Left lobe of liver (tissue), 2 donors: ENCODE results near the gene CCR7. TPM values are rescaled to one million over a fixed set of nuclear protein-coding genes. Genes with fewer than 3 reads are reported as not detected.
"Not testable (repeated sequence)": the region's sequence is repeated elsewhere in the genome, so short reads cannot be mapped to it uniquely, and the experiment has no call there.

Experiments
- ATAC-seq: fragments of 200-7000 bp; cut with Tn5 transposase; one replicate; pipeline ENCODE4 v1.9.1; 2020; ENCODE audit warnings: mild to moderate bottlenecking, moderate library complexity
- DNase-seq: peaks from one replicate; pipeline ENCODE4 v3.0.0-alpha.2; 2020; ENCODE audit warnings: low spot score
- total RNA-seq: library from RNA; stranded (reverse); gene quantifications from one replicate; pipeline ENCODE4 v1.2.1, GENCODE V29; 2021
- donor health status: DM: no; HTN: no; CAD: no; lungs with moderate emphysema.
- donor health status: DM: no; HTN: yes; CAD: no.

The CCR7 gene
- total RNA-seq, 1 donor from 2014 or later = 0.75 TPM

DNA sequence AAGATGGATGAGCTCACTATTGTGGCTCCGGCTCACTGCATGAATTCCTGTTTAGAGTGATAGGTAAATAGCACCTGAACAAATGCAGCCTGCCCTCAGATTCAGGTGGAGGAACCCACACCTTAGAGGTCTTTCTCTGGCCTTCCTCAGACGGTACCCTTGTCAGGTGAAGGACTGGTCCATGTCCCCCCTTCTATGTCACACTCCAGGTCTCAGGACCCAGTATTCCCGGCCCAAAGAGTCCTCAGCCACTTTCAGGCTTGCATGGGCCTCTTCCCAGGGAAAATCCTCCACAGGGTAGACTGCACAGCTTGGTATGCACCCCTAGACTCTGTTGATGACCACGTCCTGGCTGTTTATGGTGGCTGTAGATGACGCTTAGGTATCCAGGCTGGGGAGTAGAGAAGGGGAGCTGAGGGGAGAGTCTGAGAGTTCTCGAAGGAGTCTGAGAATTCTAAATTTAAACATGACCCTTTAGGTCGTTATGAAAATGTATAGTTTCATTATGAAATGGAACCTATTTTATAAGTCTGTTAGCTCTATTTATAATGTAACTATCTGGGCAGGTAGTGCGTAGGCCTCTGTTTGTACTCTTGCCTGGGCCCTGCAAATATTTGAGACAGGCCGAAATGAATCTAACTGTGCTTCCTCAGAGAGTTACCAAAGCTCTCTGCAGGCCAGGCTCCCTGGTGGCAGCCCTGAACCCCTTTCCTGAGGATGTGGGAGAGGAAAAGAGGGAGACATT lies 32.5 kb upstream of the CCR7 start:
- no peak for DNase-seq

DNA sequence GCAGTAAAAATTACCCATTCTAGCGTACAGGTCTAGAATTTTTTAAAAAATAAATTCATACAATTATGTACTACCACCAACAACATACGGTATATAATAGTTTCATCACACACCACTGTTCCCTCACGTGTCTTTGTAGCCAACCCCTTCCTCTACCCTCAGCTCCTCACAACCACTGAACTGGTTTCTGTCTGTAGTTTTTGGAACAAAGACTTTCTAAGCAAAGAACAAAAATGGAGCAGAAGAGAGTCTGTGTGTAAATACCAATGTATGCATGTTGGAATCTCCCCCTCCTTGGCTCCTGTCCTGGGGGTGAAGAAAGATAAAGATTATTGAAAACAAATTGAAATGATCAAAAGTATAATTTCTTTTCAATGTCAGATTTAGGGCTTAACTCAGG lies 31.9 kb upstream of the CCR7 start:
- ATAC-seq (no peak), DNase-seq (no peak)

More for the DNA sequence above, 32.5 kb upstream of the CCR7 start:
- peak; percentile 4 for ATAC-seq

DNA sequence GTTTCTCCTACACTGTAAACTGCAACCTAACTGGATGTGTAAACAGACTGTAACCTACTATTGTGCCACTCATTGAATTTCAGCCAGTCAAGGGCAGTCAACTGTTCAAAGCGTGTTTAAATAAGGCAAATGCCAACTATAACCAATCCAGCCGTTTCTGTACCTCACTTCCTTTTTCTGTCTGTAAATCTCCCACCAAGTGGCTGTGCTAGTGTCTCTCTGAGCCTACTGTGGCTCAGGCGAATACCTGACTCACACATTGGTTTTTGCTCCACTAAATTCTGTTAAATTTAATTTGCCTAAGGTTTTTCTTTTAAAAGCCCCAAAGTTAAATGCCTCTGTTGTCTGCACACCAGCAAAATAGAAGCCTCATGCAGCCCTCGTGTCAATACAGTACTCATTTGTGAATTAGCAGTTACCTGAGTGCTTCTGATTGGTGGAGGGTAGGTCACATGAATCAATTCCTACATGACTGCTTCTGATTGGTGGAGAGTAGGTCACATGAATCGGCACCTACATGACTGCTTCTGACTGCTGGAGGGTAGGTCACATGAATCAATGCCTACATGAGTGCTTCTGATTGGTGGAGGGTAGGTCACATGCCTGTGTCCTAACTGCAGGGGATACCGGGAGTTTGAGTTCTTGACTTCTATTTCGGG lies 31.1 kb upstream of the CCR7 start:
- ATAC-seq = peak; percentile 81

DNA sequence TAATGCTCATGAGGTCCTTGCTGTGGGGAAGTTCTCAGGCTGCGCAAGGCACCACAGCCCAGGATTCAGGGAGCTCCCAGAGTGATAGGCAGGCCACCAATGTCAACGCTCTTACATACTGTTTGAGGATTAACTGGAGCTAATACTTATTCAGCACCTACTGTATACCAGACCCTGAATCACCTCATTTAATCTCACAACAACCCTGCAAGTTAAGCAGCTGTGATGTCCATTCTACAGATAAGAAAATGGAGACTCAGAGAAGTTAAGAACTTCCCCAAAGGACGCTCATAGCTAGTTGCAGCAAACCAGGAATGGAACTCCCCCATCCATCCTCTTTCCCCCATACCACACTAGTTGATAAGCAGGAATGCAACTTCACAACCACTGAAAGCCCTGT lies 25.5 kb upstream of the CCR7 start:
- no peak for ATAC-seq
- DNase-seq = no peak

More for the DNA sequence above, 31.1 kb upstream of the CCR7 start:
- no peak for DNase-seq

DNA sequence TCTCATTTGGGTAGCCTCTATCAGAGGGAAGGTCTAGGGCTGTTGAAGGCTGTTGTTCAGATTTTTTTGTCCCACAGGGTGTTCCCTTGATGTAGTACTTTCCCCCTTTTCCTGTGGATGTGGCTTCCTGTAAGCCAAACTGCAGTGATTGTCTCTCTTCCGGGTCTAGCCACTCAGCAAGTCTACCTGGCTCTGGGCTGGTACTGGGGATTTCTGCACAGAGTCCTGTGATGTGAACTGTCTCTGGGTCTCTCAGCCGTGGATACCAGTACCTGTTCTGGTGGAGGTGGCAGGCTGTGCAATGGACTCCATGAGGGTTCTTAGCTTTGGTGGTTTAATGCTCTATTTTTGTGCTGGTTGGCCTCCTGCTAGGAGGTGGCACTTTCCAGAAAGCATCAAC lies 23.3 kb upstream of the CCR7 start:
- no peak for DNase-seq
- no peak for ATAC-seq

DNA sequence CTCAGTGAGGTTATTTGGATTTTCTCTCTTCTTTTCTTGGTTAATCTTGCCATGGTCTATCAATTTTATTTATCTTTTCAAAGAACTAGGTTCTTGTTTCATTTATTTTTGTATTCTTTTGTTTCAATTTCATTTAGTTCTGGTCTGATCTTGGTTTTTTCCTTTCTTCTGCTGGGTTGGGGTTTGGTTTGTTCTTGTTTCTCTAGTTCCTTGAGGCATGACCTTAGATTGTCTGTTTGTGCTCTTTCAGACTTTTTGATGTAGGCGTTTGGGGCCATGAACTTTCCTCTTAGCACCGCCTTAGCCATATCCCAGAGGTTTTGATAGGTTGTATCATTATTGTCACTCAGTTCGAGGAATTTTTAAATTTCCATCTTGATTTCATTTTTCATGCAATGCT lies 21.0 kb upstream of the CCR7 start:
- DNase-seq, ATAC-seq: not testable (repeated sequence)

DNA sequence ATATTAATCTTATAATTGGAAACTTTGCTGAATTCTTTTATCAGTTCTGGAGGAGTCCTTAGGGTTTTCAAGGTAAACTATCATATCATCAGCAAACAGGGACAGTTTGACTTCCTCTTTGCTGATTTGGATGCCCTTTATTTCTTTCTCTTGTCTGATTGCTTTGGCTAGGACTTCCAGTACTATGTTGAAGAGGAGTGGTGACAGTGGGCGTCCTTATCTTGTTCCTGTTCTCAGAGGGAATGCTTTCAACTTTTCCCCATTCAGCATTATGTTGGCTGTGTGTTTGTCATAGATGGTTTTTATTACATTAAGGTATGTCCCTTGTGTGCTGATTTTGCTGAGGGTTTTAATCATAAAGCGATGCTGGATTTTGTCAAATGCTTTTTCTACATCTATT lies 19.7 kb upstream of the CCR7 start:
- not testable (repeated sequence) for ATAC-seq

DNA sequence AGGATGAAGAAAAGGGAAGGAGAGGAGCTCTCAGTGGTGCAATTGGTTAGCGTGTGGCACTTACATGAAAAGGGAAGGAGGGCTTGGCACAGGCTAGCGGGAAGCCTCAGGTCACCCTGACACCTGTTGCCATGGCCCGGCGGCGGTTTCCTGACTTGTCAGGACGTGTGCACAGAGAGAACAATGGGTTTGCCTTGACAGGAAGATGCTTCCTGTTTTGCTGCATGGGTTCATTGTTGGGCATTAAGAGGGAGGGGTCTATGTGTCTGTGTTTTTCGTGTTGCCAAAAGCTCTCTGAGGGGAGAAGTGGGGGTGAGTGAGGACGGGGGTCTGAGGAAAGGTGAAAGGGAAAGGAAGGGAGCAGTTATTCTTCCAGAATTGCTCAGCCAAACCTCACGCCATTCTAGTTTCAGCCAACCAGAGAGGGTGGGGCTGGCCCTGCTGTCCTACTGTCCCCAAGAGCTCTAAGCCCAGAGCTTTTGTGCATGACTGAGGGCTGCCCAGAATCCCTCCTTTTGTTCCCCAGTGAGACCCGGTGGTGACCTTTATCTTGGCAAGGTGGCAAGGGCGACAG lies 17.1 kb upstream of the CCR7 start:
- ATAC-seq (peak; percentile 39), DNase-seq (no peak)

More for the DNA sequence above, 19.7 kb upstream of the CCR7 start:
- DNase-seq = not testable (repeated sequence)

DNA sequence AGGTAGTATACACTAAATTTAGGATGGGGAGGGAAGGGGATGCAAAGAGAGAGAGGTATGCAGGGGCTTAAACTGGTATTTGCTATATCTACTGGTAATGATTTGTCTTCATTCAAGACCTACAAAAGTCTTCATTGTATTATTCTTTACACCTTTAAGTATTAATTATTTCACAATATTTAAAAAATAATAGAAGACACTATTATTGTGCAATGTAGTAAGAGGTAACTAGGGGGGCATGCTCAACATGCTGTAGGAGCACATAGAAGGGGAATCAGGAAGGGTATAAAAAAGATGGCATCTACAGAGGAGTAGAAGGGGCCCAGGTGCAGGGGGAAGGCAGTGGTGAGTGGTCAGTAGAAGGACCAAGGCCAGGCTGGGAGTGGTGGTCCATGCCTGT lies 14.9 kb upstream of the CCR7 start:
- ATAC-seq = no peak
- DNase-seq = no peak

DNA sequence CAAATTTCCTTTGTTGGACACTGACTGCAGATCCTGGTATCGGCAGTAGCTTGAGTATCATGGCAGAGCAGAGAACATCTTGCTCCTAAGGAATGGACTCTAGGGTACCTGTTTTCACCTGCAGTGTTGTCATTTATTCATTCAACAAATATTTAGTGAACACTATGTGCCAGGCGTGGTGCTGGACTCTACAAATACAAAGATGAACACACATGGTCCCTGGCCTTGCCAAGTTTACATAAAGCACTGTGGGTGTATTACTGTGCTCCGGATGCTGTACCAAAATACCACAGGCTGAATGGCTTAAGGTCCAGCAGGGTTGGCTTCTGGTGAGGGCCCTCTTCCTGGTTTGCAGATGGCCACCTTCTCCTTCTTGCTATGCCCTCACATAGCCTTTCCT lies 14.2 kb upstream of the CCR7 start:
- DNase-seq (no peak), ATAC-seq (no peak)

DNA sequence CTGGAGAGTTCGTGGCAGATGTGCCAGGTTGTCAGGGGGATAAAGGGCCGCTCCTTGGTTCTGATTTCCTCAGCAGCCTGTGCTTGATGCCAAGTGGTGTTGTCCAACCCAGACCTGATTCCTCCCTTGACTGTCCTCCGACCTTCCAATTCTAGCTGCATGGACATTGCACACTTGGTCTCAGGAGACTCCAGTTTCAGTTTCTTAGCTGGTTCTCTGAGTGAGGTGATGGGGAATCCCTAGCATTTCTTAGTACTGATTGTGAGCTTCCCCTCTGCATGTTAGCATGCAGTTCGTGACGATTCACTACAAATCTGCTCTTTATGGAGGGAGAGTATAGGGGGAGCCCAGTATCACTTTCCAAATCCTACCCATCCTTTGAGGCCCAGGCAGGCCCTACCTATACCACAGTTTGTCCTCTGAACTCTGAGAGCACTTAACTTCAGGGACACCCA lies 12.4 kb upstream of the CCR7 start:
- ATAC-seq (no peak), DNase-seq (no peak)

DNA sequence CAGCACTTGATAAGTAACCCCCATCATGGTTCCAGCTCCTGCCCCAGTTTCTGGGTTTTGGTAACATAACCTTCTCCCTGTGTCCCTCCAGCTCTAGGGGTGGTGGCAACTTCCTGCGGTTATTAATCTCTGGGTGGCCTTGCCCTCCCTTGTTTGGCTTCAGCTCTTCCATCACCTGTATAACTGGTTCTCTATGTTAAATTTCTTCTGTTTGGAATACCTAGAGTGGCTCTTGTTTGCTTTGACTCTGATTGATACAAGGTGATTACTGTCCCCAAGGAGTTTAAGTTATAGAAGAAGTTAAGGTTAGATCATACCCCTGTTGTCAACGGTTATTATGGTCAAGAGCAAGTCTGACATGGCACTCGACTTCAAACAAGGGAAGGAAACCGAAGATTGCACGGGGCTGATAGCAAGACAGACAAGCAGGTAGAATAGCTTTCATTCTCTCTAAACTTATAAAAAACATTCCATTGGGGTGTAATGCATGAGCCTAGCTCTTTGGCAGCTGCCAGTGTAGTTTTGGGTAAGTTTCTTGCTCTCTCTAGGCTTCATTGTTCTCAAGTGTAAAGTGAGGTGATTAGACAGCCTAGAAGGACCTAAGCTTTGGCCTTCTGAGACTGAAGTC lies 11.0 kb upstream of the CCR7 start:
- DNase-seq (no peak), ATAC-seq (no peak)

DNA sequence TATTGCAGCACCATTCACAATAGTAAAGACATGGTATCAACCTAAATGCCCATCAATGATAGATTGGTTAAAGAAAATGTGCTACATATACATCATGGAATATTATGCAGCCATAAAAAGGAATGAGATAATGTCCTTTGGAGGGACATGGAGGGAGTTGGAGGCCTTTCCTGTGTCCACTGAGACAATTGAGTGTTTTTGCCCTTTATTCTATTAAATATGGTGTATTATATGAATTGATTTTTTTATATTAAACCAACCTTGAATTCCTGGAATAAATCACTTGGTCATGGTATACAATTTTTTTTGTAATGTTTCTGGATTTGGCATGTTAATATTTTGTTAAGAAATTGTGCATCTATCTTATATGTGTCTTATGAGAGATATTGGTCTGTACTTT lies 9.0 kb upstream of the CCR7 start:
- DNase-seq (no peak), ATAC-seq (no peak)

DNA sequence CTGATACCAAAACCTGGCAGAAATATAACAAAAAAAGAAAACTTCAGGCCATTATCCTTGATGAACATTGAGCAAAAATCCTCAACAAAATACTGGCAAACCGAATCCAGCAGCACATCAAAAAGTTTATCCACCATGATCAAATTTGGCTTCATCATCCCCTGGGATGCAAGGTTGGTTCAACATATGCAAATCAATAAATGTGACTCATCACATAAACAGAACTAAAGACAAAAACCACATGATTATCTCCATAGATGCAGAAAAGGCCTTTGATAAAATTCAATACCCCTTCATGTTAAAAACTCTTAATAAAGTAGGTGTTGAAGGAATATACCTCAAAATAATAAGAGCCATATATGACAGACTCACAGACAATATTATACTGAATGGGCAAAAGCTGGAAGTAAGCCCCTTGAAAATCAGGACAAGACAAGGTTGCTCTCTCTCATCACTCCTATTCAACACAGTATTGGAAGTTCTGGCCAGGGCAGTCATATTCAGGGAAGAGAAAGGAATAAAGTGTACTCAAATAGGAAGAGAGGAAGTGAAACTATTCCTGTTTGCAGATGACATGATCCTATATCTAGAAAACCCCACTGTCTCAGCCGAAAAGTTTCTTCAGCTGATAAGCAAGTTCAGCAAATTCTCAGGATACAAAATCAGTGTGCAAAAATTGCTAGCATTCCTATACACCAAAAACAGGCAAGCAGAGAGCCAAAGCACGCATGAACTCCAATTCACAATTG lies 7.1 kb upstream of the CCR7 start:
- not testable (repeated sequence) for DNase-seq, ATAC-seq

DNA sequence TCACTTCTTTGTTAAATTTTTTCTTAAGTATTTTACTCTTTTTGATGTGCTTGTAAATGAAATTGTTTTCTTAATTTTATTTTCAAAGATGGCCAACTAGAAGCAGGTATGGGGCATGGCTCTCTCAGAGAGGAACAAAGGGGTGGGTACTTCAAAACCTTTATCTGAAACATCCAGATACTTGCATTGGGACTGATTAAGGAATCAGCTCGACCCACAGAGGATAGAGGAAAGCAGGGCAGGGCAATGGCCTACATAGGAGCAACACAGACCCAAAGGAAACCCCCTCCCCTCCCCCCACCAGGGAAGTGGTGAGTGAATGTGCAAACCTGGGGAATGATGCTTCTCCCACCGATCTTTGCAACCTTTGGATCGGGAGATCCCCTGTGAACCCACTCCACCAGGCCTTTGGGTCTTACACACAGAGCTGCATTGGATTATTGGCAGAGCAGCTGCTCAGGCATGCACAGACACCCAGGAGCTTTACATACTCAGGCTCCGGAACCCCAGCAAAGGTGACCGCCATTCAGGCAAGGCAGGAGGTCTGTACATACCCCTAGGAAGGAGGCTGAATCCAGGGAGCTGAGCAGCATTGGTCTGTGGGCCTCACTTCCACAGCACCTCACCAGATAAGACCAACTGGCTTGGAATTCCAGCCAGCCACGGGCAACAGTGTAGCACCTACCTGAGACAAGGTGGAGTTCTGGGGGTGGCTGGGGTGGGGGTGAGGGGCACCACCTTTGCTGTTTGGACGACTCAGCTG lies 3.0 kb upstream of the CCR7 start:
- ATAC-seq (no peak), DNase-seq (no peak)

DNA sequence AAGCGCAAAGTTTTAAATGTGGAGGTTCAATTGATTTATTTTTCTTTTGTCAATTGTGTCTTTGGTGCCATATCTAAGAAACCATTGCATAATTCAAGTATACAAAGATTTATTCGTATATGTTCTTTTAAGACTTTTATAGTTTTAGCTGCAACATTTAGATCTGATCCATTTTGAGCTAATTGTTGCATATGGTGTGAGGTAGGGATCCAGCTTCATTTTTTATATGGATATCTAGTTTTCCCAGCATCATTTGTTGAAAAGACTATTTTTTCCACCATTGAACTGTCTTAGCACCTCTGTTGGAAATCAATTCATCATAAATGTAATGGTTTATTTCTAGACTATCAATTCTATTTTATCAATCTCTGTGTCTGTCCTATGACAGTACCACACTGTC lies 2.1 kb upstream of the CCR7 start:
- DNase-seq (no peak), ATAC-seq (no peak)

DNA sequence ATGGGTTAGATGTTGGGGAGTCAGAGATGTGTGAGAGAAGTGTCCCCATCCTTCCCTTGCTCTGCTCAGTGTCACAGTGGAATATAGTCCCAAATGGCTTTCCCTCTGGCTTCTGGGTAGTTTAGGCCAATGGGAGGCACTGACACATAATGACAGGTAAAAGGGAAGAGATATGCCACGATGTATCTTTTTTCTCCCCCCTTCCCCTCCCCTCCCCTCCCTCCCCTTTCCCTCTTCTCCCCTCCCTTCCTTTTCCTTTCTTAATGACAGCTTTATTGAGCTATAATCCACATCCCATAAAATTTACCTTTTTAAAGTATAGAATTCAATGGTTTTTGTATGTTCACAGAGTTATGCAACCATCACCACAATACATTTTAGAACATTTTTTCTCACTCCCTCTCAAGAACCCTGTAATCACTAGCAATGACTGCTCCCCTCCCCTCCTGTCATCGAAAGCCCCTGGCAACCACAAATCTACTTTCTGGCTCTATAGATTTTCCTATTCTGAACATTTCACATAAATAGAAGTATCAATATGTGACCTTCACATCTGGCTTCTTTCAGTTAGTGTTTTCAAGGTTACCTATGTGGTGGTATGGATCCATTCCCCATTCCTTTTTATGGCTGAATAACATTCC lies 617 bp upstream of the CCR7 start:
- no peak for DNase-seq

DNA sequence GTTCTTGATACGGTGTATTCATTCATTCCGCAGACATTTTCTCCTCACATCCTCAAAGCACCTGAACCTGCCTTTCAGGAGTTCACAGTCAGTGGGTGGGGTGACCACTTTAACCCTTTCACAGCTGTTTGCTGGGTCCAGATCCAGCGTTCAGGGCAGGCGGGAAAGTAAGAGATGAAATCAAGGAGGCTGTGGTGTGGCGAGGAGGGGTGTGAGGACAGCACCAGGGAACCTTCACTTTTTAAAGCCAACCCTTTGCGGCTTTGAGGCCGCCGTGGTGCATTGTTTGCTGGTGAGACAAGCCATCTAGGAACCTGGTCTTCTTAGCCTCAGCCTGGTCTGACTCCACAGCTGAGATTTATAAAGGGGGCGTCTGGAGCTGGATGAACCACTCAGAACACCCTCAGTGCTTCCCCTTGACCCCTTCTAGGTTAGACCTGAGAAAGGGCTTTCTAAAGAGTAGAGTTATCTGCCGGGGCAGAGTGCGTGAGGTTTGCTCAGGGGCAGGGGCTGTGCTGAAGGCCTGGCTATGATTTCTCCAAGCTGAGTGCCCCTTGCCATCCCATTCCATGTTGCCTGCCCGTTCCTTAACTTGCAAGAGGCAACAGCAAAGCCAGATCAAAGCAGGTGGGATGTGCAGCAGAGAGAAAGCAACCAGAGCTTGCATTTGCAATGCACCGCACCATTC lies 933 bp downstream of the CCR7 start:
- ATAC-seq (no peak), DNase-seq (peak; percentile 39)

More for the DNA sequence above, 617 bp upstream of the CCR7 start:
- no peak for ATAC-seq
